ENCODE data around the gene ZNF670. TPM values are rescaled to one million over a fixed set of nuclear protein-coding genes. Genes with fewer than 3 reads are reported as not detected.

ZNF670 gene
- total RNA-seq, 1 donor, result 4.3 TPM

DNA sequence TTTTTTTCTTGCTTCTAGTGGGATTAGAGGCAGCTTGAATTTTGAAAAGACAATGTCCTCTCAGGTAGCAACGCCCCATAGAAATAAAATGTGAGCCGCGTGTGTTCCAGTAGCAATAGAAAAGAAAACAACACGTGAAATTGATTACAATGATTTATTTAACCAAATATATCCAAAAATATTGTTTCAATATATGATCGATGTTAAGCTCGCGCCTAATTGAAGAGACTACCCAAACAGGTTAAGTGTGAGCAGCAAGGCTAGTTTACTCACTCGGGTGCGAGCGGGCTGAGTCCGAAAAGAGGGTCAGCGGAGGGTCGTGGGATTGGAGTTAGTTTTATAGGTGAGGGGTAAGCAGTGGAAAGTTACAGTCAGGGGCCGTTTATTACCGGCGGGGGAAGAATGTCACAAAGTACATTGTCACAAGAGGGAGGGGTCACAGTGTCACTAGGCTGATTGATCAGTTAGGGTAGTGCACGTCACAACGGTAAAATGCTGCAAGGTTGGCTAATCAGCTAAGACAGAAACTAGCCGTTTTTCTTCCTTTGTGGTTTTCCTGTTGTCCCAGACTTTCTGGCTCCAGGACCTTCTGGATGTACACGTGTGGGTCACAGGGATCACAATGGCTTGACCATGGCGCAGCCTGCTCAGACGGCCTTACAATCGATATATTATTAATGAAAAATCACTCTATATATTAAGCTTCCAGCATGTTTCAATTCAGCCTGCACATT lies 697 bp upstream of the ZNF670 start:
- peak overlapping the region; percentile 91 for H3K4me3 ChIP-seq (ENCODE audit: low read depth, low read length)
- no peak for DNase-seq (ENCODE audit: low read depth)
- TF ChIP-seq, protein P1, sequence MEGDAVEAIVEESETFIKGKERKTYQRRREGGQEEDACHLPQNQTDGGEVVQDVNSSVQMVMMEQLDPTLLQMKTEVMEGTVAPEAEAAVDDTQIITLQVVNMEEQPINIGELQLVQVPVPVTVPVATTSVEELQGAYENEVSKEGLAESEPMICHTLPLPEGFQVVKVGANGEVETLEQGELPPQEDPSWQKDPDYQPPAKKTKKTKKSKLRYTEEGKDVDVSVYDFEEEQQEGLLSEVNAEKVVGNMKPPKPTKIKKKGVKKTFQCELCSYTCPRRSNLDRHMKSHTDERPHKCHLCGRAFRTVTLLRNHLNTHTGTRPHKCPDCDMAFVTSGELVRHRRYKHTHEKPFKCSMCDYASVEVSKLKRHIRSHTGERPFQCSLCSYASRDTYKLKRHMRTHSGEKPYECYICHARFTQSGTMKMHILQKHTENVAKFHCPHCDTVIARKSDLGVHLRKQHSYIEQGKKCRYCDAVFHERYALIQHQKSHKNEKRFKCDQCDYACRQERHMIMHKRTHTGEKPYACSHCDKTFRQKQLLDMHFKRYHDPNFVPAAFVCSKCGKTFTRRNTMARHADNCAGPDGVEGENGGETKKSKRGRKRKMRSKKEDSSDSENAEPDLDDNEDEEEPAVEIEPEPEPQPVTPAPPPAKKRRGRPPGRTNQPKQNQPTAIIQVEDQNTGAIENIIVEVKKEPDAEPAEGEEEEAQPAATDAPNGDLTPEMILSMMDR (IDR thresholded peaks at IDR 0.05; ENCODE audit: insufficient read depth, low read depth, low read length), result no peak

DNA sequence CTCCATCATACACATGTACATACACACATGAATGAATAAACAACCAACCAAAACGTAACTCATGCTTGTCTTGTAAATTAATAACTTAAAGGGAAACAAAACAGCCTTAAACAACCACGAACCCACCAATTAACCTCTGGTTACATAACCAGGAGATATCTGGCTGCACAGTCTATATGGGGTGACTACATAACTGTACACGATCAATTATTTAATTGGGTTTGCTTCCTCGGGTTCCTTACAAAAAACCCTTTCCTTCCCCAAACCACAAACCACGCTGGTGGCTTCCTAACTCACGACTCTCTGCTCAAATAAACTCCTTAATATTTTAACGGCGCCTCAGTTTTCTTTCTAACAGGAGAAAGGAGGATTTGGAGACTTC lies 744 bp downstream of the ZNF670 start:
- TF ChIP-seq, protein P1 (IDR thresholded peaks at IDR 0.05; ENCODE audit: insufficient read depth, low read depth, low read length), result no peak
- DNase-seq (ENCODE audit: low read depth), result peak; percentile 13
- peak overlapping the region; percentile 91 for H3K4me3 ChIP-seq (ENCODE audit: low read depth, low read length)

DNA sequence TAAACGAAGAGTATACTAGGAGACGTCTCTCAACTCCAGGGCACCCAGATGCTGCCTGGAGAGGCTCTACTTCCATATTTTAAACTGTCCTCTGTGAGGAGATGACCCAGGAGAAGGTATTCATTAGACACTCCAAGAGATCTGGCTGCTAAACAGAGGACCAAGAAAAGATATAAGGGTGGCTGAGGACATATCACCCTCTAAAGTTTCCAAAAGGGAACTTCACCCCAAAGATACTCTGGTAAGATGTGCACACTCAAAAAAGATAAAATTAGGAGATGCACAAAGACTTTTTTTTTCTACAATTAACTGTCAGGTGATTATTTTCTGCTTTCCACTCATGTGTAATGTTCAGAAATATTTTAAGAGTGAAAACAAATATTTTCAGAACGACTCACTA lies 1.4 kb downstream of the ZNF670 start:
- no peak overlapping the region for H3K4me3 ChIP-seq (ENCODE audit: low read depth, low read length)
- TF ChIP-seq, protein P1 (IDR thresholded peaks at IDR 0.05; ENCODE audit: insufficient read depth, low read depth, low read length), result no peak
- DNase-seq (ENCODE audit: low read depth), result peak; percentile 20

DNA sequence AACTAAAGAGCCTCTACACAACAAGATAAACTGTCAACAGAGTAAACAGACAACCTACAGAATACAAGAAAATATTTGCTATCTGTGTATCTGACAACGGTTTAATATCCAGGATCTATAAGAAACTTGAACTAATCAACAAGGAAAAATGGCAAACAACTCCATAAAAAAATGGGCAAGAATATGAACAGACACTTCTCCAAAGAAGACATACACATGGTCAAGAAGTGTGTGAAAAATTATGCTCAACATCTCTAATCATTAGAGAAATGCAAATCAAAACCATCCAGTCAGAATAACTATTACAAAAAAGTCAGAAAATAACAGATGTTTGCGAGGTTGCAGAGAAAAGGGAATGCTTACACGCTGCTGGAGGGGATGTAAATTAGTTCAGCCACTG lies 8.0 kb downstream of the ZNF670 start:
- H3K4me3 ChIP-seq (ENCODE audit: low read depth, low read length), result no peak overlapping the region
- no peak for DNase-seq (ENCODE audit: low read depth)
- TF ChIP-seq, protein P1 (IDR thresholded peaks at IDR 0.05; ENCODE audit: insufficient read depth, low read depth, low read length), result no peak

DNA sequence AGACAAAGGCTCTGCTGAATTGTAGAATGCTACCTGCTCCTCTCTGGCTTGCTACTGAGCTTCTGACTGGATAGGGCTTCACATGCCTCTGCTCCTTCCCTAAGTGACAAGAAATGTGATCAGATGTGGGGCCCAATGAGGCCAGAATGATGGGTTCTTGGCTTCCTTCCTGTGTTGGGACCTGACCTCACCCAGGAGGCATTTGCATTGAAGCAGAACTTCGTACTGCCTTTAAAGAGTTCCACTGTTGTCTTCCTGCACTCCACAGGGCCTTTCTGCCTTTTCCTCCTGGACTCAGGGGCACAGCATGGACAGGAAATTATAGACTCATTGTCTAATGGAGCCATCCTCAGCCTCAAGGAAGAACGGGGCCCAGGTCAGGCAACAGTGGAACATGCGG lies 14.3 kb downstream of the ZNF670 start:
- TF ChIP-seq, protein P1 (IDR thresholded peaks at IDR 0.05; ENCODE audit: insufficient read depth, low read depth, low read length), result no peak
- DNase-seq (ENCODE audit: low read depth), result no peak
- no peak overlapping the region for H3K4me3 ChIP-seq (ENCODE audit: low read depth, low read length)

DNA sequence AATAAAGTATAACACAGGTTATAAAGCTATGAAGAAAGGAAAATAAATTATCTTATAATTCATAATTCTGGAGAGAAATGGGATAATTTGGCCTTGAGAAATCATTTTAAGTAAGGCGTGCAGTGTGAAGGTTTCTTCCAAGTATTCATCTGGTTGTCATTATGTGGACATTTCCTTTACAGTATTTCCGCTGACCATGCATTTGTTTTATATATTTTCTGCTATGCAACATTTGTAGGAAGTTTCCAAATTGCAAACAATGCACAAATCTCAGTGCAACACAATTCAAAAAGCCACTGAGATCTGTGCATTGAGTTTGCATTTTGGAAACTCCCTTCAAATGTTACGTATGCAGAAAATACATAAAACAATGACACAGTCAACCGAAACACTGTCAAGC lies 17.8 kb downstream of the ZNF670 start:
- no peak overlapping the region for H3K4me3 ChIP-seq (ENCODE audit: low read depth, low read length)
- TF ChIP-seq, protein P1 (IDR thresholded peaks at IDR 0.05; ENCODE audit: insufficient read depth, low read depth, low read length), result no peak
- no peak for DNase-seq (ENCODE audit: low read depth)

DNA sequence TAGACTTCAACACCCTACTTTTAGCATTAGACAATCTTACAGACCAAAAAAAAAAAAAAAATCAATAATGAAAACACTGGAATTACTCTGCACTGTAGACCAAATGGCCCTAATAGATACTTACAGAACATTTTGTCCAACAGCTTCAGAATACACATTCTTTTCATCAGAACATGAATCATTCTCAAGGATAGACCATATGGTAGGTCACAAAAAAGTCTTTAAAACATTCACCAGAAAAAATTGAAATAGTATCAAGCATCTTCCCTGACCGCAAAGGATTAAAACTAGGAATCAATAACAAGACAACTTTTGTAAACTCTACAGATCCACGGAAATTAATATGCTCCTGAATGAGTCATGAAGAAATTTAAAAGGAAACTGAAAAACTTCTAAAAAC lies 22.5 kb downstream of the ZNF670 start:
- TF ChIP-seq, protein P1 (IDR thresholded peaks at IDR 0.05; ENCODE audit: insufficient read depth, low read depth, low read length), result no peak
- H3K4me3 ChIP-seq (ENCODE audit: low read depth, low read length), result no peak overlapping the region
- DNase-seq (ENCODE audit: low read depth), result peak; percentile 54
